Peyer's patch (tissue), 4 donors: ENCODE results near the gene SLC6A6. TPM values are rescaled to one million over a fixed set of nuclear protein-coding genes. Genes with fewer than 3 reads are reported as not detected.

ENCODE experiments used
- DNase-seq, 3 donors: peaks; one replicate each; pipeline ENCODE4 v3.0.0-alpha.2; 2017 to 2019
- H3K27ac ChIP-seq, 4 donors: fragments of 200-600 bp; sonication (generic); one replicate each; pipeline ENCODE4 v1.5.1; 2016 to 2019
- H3K27me3 ChIP-seq, 2 donors: fragments of 200-600 bp; sonication (generic); one replicate each; pipeline ENCODE4 v1.5.1; 2019
- H3K36me3 ChIP-seq, 3 donors: fragments of 200-600 bp; sonication (generic); one replicate each; pipeline ENCODE4 v1.5.1; 2016 to 2019
- H3K4me1 ChIP-seq, 4 donors: fragments of 200-600 bp; sonication (generic); one replicate each; pipeline ENCODE4 v1.5.1; 2016 to 2019
- H3K4me3 ChIP-seq, 4 donors: fragments of 200-600 bp; sonication (generic); 1 replicate in 3 of 4; 2 replicates in 1 of 4; pipeline ENCODE4 v1.5.1; 2016 to 2019; ENCODE audit warnings: mild to moderate bottlenecking in 1 of 4
- H3K9me3 ChIP-seq, 4 donors: fragments of 200-600 bp; sonication (generic); one replicate each; pipeline ENCODE4 v1.5.1; 2016 to 2019; ENCODE audit warnings: mild to moderate bottlenecking in 1 of 4
- CTCF ChIP-seq, 6 experiments: fragments of 450-650 bp in 4 of 6; fragments of 200-600 bp in 2 of 6; sonication (generic) in 1 of 6; IDR thresholded peaks; one replicate each; pipeline ENCODE4 v1.5.1; 2017 to 2019; ENCODE audit warnings: antibody characterized with exemption in 6 of 6, mild to moderate bottlenecking in 3 of 6, moderate library complexity in 1 of 6
- POLR2A ChIP-seq, 2 donors: fragments of 450-650 bp; IDR thresholded peaks; one replicate each; pipeline ENCODE4 v1.5.1; 2017; ENCODE audit warnings: antibody characterized with exemption in 2 of 2, mild to moderate bottlenecking in 2 of 2, moderate library complexity in 2 of 2
- total RNA-seq, 4 donors: library from RNA; depleted of rRNA; stranded (reverse); fragments of >200 nt; gene quantifications; one replicate each; pipeline ENCODE4 v1.1.0, GENCODE V29; 2016

Gene SLC6A6
- total RNA-seq, 4 donors from 2014 or later: 61.1 to 190 (median 150) TPM

DNA sequence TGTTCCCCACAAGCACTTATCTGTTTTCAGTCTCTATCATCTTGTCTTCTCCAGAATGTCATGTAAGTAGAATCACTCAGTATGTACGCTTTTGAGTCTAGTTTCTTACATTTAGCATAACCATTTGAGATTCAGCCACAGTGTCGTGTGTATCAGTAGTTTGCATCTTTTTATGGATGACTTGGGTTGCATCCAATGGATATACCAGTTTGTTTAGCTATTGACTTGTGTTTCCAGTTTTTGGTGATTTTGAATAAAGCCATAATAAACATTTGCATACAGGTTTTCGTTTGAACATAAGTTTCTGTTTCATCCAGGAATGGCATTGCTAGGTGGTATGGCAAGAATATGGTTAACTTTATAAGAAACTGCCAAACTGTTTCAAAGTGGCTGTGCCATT lies 125.7 kb downstream of the SLC6A6 start:
- no peaks in the 10 kb centered on the region for H3K27me3 ChIP-seq
- peaks cover 0 to 18% (median 0%) of the 10 kb centered on the region in 4 donors for H3K4me1 ChIP-seq
- no peaks in the 10 kb centered on the region for H3K9me3 ChIP-seq
- no peak for TF ChIP-seq POLR2A (IDR thresholded peaks at IDR 0.05)
- TF ChIP-seq CTCF (IDR thresholded peaks at IDR 0.05): no peak
- no peak overlapping the region for H3K27ac ChIP-seq
- H3K36me3 ChIP-seq: no peaks in the 10 kb centered on the region
- no peak for DNase-seq
- H3K4me3 ChIP-seq: no peak overlapping the region

DNA sequence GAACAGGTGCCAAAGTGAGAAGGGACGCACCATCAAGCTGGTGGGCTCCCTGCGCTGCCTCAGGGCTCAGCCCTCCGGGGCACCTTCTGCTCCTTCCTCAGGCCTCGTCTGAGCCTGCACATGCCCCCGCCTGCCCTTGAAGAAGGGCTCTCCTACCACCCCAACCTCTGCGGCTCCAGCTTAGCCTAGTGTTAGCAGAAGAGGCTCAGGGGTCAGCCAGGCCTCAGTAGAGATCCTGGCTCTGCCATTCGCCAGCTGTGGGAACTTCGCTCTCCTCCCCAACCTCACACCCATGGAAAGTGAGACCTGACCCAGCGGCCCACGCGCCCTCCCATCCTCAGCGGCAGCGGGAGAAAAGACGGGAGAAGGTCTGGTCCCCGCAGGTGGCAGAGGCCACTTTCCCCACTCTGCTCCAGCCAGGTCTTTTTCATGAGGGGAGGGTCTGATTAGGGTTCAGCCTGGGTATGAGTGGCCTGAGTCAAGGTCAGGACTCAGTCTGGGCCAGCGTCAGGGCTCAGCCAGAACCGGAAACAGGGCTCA lies 129.5 kb downstream of the SLC6A6 start:
- Histone ChIP-seq H3K27me3 (no peaks in the 10 kb centered on the region), H3K9me3 (no peaks in the 10 kb centered on the region), H3K36me3 (no peaks in the 10 kb centered on the region), H3K4me1 (peaks cover 0 to 6% (median 0%) of the 10 kb centered on the region in 4 donors), H3K27ac (no peak overlapping the region), H3K4me3 (no peak overlapping the region)
- DNase-seq: no peak
- no peak for TF ChIP-seq CTCF (IDR thresholded peaks at IDR 0.05)
- TF ChIP-seq POLR2A (IDR thresholded peaks at IDR 0.05): no peak

- Histone ChIP-seq H3K27me3 (no peaks in the 10 kb centered on the region), H3K9me3 (no peaks in the 10 kb centered on the region), H3K27ac (peak overlapping the region in 1 of 4 donors; percentile 12), H3K4me1 (peaks cover 0 to 6% (median 0%) of the 10 kb centered on the region in 4 donors), H3K36me3 (no peaks in the 10 kb centered on the region), H3K4me3 (no peak overlapping the region)
- peak in 2 of 3 donors; percentile 83 to 85 for DNase-seq
- TF ChIP-seq CTCF (IDR thresholded peaks at IDR 0.05) (no peak), POLR2A (IDR thresholded peaks at IDR 0.05) (no peak)
Measured at GRCh38 chr3:14532691-14533456, 130.5 kb downstream of the SLC6A6 start.

- Histone ChIP-seq H3K27ac (no peak overlapping the region), H3K9me3 (no peaks in the 10 kb centered on the region), H3K4me3 (no peak overlapping the region), H3K36me3 (no peaks in the 10 kb centered on the region), H3K27me3 (no peaks in the 10 kb centered on the region), H3K4me1 (peaks cover 0 to 6% (median 0%) of the 10 kb centered on the region in 4 donors)
- TF ChIP-seq CTCF (IDR thresholded peaks at IDR 0.05) (no peak), POLR2A (IDR thresholded peaks at IDR 0.05) (no peak)
- DNase-seq: no peak
Measured at GRCh38 chr3:14533457-14533958, 131.1 kb downstream of the SLC6A6 start.

DNA sequence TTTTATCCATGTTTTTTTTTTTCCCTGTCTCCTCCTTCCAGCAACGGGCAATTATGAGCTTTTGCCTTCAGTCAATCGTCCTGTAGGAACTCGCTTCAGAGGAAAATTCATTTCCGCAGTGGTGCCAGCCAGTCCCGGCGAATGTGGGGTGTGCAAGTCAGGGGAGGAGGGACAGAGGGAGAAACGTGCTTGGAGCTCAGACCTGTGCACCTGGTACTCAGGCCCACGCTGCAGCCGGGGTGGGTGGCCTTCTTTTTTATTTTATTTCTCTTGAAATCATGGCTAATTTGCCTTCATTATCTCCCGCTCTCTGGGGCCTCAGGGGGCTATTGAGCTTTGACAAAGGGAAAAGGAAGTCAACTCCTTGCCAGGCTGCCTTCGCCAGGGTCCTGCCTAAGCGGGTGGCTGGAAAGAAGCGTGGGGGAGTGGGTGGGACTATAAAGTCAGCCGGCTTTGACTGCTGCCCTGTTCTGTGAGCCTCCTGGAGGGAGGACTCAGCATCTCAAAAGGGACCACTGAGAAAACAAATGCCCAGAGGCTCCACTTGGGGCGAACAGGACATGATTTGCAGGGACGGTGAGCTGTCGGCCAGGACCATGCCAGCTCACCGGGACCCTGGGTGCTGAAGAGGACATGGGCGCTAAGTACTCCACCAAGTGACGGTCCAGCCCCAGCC lies 132.2 kb downstream of the SLC6A6 start:
- Histone ChIP-seq H3K36me3 (no peaks in the 10 kb centered on the region), H3K27ac (no peak overlapping the region), H3K27me3 (no peaks in the 10 kb centered on the region), H3K4me1 (peaks cover 0 to 6% (median 0%) of the 10 kb centered on the region in 4 donors), H3K4me3 (no peak overlapping the region), H3K9me3 (no peaks in the 10 kb centered on the region)
- no peak for DNase-seq
- no peak for TF ChIP-seq CTCF (IDR thresholded peaks at IDR 0.05)
- TF ChIP-seq POLR2A (IDR thresholded peaks at IDR 0.05): no peak
